Rectal smooth muscle tissue (tissue), 1 donor: Measurements from ENCODE around the gene TACC2.
"Not testable (repeated sequence)": the region's sequence is repeated elsewhere in the genome, so short reads cannot be mapped to it uniquely, and the experiment has no call there.

Experiments
- H3K27ac ChIP-seq: one replicate; pipeline ENCODE4 v1.7.0; 2013; ENCODE audit warnings: low read depth, low read length, inconsistent platforms
- H3K27me3 ChIP-seq: one replicate; pipeline ENCODE4 v1.7.0; 2013; ENCODE audit warnings: low read length; ENCODE audit not compliant: control insufficient read depth, insufficient read depth
- H3K36me3 ChIP-seq: one replicate; pipeline ENCODE4 v1.7.0; 2013; ENCODE audit warnings: low read length; ENCODE audit not compliant: control insufficient read depth, insufficient read depth
- H3K4me1 ChIP-seq: one replicate; pipeline ENCODE4 v1.7.0; 2013; ENCODE audit warnings: low read length; ENCODE audit not compliant: control insufficient read depth, insufficient read depth
- H3K4me3 ChIP-seq: one replicate; pipeline ENCODE4 v1.7.0; 2013; ENCODE audit warnings: low read length
- H3K9ac ChIP-seq: one replicate; pipeline ENCODE4 v1.7.0; 2013; ENCODE audit warnings: low read length

Gene TACC2

DNA sequence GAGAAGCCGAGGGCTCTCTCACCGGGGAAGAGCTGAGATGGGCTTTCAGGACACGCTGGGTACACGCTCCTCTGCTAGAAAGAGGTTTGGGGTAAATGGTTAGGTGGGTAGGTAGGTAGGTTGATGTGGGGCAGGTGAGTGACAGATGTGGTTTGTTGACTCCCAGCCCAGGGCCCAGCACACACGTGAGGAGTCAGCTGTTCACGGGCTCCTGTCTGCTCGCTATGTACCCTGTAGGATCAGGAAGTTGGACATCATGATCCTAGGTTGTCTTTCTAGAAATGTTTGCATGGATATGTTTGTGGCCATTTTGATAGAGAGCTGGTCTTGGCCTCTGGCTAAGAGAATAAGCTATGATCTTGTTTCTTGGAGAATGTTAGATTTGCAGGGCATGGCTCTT lies 109.0 kb downstream of the TACC2 start:
- no peak overlapping the region for H3K9ac ChIP-seq
- no peaks in the 10 kb centered on the region for H3K27me3 ChIP-seq
- peaks cover 3% of the 10 kb centered on the region for H3K36me3 ChIP-seq
- peaks cover 8% of the 10 kb centered on the region for H3K4me1 ChIP-seq
- H3K4me3 ChIP-seq = no peak overlapping the region
- H3K27ac ChIP-seq = peak overlapping the region; percentile 17

DNA sequence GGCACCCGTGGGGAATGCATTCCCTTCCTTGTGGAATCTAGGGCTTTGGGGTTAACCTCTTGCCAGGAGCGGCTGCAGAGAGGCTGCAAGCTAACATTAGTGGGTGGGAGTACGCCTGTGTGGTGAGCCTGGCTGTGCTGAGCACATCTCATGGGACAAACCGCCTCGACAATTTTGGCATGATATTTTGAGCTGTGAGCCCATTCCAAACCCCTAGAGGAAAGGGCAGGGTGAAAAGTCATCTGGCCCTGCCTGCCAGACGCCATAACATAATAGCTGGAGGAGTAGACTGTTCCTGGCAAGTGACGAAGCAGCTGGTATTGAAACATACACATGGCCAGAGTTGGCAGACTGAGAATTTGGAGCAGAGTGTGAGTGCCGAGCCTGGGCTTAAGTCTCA lies 110.0 kb downstream of the TACC2 start:
- Histone ChIP-seq H3K9ac (no peak overlapping the region), H3K27ac (peak overlapping the region; percentile 36), H3K27me3 (no peaks in the 10 kb centered on the region), H3K4me3 (no peak overlapping the region), H3K4me1 (peaks cover 9% of the 10 kb centered on the region), H3K36me3 (peaks cover 3% of the 10 kb centered on the region)

DNA sequence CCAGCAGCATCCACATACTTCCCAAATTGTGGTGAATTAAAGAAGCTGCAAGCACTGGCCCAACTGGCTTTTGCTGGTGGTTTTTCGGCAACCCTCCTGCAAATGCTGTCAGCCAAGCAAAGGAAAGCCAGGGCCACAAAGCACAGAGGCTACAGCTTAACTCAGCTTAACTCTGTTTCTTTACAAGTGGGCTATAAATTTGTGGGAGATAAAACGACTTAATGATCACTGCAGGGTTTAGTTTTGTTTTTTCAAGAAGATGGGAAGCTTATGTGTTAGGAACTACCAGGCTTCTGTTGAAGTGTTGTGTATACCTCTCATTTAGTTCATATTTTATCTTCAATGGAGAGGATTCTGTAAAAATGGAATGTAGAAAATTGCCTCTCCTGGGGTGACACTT lies 110.6 kb downstream of the TACC2 start:
- H3K4me1 ChIP-seq = peaks cover 9% of the 10 kb centered on the region
- peak overlapping the region; percentile 21 for H3K27ac ChIP-seq
- no peaks in the 10 kb centered on the region for H3K27me3 ChIP-seq
- no peak overlapping the region for H3K4me3 ChIP-seq
- no peak overlapping the region for H3K9ac ChIP-seq
- peaks cover 3% of the 10 kb centered on the region for H3K36me3 ChIP-seq

DNA sequence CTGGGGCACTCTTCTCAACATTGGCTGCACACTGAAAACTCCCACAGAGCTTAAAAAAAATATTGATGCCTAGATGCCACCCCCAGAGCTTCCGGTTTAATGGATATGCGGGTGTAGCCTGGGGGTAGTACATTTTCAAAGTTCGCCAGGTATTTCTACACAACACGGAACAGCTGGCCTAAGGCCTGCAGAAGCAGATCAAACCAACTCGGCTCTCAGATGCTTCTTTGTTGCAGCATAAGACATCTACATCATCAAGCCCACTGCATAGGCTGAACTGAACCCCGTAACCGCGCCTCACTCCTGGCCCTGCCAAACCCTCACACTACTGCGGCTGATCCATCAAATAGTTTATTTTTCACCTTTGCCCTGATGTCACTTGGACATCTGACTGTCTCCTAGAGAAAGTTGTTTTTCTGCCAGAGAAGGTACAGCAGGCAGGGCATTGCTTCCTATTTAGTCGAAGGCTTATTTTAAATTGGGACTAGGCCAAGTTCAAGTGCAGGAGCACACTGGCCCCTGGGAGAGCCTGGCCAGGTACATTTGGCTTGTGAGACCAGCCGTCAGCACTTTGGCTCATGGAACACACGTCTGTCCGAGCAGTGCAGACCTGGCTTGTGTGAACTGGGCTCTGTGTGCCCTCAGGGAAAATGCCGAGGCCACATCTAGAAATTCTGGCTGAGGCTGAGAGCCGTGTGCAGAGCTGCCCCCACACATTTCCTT lies 113.3 kb downstream of the TACC2 start:
- Histone ChIP-seq H3K4me3 (no peak overlapping the region), H3K27me3 (no peaks in the 10 kb centered on the region), H3K9ac (no peak overlapping the region), H3K4me1 (peaks cover 9% of the 10 kb centered on the region), H3K36me3 (peaks cover 3% of the 10 kb centered on the region), H3K27ac (no peak overlapping the region)

DNA sequence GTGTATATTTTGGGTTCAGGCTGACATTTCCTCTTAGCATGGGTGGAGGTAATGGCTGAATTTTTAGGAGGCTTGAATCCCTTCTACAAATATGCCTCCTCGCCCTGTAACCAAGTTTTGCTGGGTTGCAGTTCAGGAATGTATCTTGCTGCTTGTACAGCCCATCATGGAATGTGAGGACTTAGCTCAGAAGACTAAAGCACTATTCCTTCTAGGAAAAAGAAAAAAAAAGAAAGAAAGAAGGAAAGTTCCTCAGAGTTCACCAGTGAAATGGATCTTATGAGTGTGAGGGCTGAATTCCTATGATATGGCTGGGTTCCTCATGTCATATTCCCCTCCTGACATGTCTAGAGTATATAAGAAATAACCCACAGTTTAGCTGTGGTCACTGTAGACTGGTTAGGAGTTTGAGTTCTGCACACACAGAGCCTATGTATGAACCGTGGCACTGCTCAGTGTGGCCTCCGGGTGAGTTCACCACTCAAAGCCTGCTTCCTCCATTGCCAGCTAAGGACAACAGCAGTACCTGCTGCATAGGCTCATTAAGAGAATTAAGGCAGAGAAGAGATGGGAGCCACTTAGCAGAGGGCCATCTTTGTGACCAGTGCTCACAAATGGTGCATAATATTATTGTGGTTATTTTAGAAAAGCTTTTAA lies 114.0 kb downstream of the TACC2 start:
- Histone ChIP-seq H3K36me3 (no peaks in the 10 kb centered on the region), H3K4me1 (peaks cover 9% of the 10 kb centered on the region), H3K4me3 (no peak overlapping the region), H3K27ac (no peak overlapping the region), H3K27me3 (no peaks in the 10 kb centered on the region), H3K9ac (no peak overlapping the region)

DNA sequence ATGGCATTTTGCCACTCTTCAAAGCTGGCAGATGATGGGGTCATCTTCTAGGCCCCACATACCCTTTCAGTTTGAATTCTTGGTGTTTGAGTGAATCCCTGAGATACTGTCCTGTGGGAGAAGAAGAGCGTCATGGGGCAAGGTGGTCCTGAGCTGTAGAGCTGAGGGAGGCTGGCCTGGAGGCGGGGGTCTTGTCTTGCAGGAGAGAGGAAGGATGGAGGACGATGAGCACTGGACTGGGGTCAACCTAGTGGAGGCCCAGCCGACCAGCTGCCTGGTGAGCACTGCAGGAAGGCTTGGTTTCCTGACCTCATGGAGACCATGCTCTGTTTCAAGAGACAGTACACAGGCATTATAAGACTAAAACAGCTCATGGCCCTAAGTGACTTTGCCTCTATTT lies 114.6 kb downstream of the TACC2 start:
- Histone ChIP-seq H3K9ac (no peak overlapping the region), H3K27me3 (no peaks in the 10 kb centered on the region), H3K4me1 (peaks cover 9% of the 10 kb centered on the region), H3K4me3 (no peak overlapping the region), H3K27ac (no peak overlapping the region), H3K36me3 (no peaks in the 10 kb centered on the region)

DNA sequence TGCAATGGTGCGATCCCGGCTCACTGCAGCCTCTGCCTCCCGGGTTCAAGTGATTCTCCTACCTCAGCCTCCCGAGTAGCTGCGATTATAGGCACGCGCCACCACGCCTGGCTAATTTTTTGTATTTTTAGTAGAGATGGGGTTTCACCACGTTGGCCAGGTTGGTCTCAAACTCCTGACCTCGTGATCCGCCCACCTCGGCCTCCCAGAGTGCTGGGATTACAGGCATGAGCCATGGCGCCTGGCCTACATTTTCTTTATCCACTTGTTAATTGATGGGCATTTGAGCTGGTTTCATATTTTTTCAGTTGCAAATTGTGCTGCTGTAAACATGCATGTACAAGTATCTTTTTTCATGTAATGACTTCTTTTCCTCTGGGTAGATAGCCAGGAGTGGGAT lies 119.8 kb downstream of the TACC2 start:
- H3K36me3 ChIP-seq, H3K4me1 ChIP-seq, H3K9ac ChIP-seq, H3K4me3 ChIP-seq, H3K27ac ChIP-seq, H3K27me3 ChIP-seq: not testable (repeated sequence)

DNA sequence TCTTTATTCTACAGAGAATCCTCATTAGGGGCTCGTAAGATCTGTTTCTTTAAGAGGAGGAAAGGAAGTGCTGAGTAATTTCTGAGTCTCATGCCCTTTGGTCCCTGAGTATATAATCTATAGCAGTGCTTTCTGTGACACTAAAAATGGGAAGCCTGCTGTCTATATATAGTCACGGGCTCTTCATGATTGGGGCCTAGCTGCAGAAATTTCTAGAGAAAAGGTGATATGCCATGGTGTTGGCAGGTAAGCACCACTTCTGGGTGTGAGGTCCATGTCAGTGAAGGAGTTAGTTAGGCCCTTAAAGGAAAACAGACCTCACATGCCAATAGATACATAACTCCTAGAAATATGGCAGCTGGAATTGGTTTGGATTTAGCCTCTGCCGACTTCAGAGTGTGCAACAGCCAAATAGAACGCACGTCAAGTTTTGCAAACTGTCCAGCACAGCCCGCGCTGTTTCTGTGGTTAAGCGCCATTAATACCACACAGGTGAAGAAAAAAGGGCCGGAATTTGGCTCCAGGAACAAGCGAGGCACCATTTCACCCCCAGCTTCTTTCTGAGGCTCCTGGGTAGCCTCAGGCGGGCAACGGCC lies 123.2 kb downstream of the TACC2 start:
- Histone ChIP-seq H3K9ac (peak overlapping the region; percentile 71), H3K4me1 (peaks cover 32% of the 10 kb centered on the region), H3K36me3 (no peaks in the 10 kb centered on the region), H3K4me3 (peak overlapping the region; percentile 78), H3K27me3 (no peaks in the 10 kb centered on the region), H3K27ac (peak overlapping the region; percentile 99)

DNA sequence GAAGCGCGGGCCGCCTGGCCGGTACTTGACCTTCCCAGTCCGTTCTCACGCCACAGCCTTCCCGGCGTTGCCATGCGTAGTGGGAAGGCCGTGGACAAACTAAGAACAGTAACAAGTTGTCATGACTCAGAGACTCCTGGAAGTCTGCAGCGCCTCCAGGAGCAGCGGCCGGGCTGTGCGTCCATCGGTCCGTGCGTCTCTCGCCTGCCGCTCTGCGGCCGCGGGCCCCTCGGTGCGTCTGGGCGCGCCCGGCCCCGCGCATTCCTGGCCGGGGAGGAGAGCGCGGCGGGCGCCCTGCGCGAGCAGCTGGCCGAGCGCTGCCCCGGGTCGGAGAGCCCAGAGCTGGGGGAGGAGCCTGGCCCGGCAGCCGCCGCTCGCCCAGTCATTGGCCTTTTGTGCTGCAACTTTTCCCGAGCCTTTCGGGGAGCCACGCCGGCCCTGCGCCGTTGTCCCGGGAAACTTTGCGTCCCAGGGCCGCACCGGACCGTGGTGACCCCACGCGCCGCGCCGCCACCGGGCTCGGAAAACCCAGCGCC lies 123.7 kb downstream of the TACC2 start:
- Histone ChIP-seq H3K9ac (peak overlapping the region; percentile 82), H3K4me1 (peaks cover 32% of the 10 kb centered on the region), H3K4me3 (peak overlapping the region; percentile 78), H3K27me3 (no peaks in the 10 kb centered on the region), H3K36me3 (no peaks in the 10 kb centered on the region), H3K27ac (peak overlapping the region; percentile 99)

DNA sequence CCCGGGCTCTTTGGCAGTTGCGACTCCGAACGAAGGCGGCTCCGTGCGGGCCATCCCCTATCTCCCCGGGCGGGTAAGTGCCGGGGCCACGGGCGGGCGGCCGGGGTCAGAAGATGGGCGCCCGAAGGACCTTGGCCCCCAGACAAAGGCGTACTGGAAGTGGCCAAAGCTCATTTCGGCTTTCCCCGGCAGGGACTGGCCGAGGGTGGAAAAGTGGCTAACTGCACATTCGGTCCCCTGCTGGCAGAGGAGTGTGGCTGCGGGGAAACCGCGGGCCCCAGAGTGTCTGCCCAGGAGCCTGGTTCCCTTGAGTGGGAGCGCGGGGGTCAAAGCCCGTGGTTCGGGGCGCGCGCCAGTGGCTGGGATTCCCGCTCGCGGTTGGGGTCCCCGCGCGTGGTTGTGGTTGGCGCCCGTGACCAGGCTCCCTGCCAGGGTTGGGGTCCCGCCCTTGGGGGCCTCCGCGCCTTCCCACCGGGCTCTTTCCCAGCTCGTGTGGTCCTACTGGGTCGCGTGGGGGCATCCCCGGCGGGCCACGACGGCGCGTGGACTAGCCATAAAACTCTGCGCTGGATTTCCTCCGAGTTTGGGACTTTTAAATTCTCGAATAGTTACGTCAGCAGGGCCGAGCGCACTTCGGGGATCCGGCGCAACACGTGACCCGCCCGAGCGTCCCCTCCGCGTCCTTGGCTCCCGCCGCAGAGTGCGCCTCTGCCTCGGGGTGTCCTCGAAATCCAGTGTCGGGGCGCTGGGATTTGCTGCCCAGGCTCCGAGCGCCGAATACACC lies 124.4 kb downstream of the TACC2 start:
- Histone ChIP-seq H3K4me3 (peak overlapping the region; percentile 78), H3K27ac (peak overlapping the region; percentile 99), H3K4me1 (peaks cover 32% of the 10 kb centered on the region), H3K27me3 (no peaks in the 10 kb centered on the region), H3K36me3 (no peaks in the 10 kb centered on the region), H3K9ac (peak overlapping the region; percentile 82)

DNA sequence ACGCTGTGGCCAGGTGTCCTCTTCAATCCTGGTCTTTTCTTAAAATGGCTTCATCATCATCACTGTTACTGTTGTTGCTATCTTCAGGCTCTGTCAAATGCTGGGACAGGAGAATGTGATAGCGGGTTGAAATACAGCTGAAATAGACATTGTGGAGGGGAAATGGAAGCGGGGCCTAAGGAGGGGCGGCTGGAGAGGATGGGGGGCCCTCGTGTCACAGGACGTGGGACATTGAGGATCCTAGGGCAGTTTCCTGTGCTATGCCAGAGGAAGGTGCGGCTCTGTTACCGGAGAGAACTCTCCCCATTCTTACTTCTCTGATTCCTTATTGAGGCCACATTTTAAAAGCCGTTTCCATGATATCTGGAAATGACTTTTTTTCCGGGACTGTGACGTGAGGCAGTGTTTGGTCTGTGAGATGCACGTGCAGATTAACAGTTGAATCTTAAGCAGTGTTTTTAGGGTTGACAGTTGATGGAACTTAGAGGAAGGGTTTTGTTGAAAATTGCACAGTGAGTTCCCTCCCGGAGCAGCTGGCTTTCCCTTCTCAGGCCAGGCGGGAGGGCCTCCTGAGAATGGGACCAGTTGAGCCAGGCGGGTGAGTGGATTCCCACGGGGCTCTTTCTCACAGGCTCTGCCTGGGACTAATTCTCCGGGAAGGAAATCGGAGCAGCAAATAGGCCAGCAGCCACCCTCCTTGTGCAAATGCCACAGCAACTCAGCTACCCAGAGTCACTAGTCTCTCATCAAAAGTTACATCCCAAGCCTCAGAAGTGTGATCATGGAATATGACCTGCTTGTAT lies 125.2 kb downstream of the TACC2 start:
- H3K9ac ChIP-seq = peak overlapping the region; percentile 82
- peak overlapping the region; percentile 78 for H3K4me3 ChIP-seq
- peaks cover 32% of the 10 kb centered on the region for H3K4me1 ChIP-seq
- H3K36me3 ChIP-seq = no peaks in the 10 kb centered on the region
- H3K27ac ChIP-seq = peak overlapping the region; percentile 99
- no peaks in the 10 kb centered on the region for H3K27me3 ChIP-seq
